ENCODE results near the gene SPIN3. TPM values are rescaled to one million over a fixed set of nuclear protein-coding genes. Genes with fewer than 3 reads are reported as not detected.
"Not testable (repeated sequence)": the region's sequence is repeated elsewhere in the genome, so short reads cannot be mapped to it uniquely, and the experiment has no call there.

Gene SPIN3
- 10 to 100 TPM in 2 of 3 donors, 1 to 10 TPM in 1; 8.7 to 11.0 (median 10.6) TPM for total RNA-seq
- long read RNA-seq, donor 1, full-length matches to known transcripts: 4 of 5 reads
- long read RNA-seq, donor 1, partial matches to known transcripts: 1 of 5 reads
- long read RNA-seq, donor 1, other reads (novel, unspliced or antisense): 0 of 5 reads
- long read RNA-seq, donor 2, full-length matches to known transcripts: 2 of 2 reads
- long read RNA-seq, donor 2, partial matches to known transcripts: 0 of 2 reads
- long read RNA-seq, donor 2, other reads (novel, unspliced or antisense): 0 of 2 reads

DNA sequence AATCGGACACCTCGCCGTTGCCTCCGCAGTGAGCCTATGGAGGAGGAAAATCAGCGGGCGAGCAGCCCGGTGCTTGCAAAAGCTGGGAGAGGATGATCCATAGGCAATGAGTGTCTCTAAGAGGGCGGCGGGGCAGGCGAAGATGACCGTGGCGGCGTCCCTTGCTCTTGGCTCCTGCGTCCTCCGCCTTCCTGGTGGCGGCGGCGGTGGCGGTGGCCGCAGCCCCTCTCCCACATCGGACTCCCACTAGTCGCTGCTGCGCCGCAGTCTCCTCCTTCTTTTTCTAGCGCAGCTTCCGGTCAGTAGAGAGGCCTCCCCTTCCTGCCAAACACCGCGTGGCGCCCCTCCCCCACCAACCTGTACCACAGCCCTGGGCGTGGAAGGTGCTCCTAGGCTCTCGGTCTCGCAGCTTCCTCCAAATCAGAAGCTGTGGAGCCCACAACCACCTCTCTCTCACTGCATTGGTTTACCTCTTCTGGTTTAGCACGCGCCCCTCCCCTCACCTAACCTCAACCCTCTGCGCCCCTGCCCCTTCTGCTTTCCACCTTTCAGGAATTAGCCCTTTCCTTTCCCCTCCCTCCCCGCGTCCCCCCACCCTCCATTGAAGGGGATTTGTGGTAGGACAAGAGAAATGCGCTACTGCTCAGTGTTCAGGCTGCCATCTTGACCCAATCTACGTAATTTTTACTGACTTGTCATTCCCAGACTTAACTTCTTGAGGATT, at the start of gene SPIN3:
TSS of gene SPIN3 (minus strand) at position 271 of the 724 bp plus-strand sequence. CDS start 594 bp downstream, outside the sequence.
- intact Hi-C loops (cut with DNase I, micrococcal nuclease): no loop called here
- Histone ChIP-seq H3K36me3 (ENCODE audit: low read depth) (no peaks in the 10 kb centered on the region), H3K4me3 (peak within 1 kb of the TSS; percentile 17), H3K4me1 (ENCODE audit: low read depth) (no peaks in the 10 kb centered on the region), H3K9me3 (no peaks in the 10 kb centered on the region)
- TF ChIP-seq, protein P1, sequence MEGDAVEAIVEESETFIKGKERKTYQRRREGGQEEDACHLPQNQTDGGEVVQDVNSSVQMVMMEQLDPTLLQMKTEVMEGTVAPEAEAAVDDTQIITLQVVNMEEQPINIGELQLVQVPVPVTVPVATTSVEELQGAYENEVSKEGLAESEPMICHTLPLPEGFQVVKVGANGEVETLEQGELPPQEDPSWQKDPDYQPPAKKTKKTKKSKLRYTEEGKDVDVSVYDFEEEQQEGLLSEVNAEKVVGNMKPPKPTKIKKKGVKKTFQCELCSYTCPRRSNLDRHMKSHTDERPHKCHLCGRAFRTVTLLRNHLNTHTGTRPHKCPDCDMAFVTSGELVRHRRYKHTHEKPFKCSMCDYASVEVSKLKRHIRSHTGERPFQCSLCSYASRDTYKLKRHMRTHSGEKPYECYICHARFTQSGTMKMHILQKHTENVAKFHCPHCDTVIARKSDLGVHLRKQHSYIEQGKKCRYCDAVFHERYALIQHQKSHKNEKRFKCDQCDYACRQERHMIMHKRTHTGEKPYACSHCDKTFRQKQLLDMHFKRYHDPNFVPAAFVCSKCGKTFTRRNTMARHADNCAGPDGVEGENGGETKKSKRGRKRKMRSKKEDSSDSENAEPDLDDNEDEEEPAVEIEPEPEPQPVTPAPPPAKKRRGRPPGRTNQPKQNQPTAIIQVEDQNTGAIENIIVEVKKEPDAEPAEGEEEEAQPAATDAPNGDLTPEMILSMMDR (IDR thresholded peaks at IDR 0.05): no peak
- DNase-seq (peak; percentile 88 to 90 (median 88)), ATAC-seq (peak; percentile 99)

DNA sequence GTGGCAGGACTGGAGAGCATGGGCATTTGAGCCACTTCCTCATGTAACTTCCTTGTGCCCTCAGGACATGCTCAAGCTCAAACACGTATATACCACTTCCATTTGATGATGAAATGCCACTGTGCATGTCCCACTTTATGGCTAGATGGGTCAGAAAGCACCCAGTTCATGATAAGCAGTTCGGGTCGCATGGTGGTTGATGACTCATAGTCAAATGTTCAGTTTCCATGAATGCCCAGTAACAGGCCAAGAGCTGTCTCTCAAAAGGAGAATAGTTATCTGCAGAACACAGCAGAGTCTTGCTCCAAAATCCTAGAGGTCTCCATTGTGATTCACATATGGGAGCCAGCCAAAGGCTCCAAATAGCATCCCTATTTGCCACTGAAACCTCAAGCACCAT, 48.9 kb upstream of the SPIN3 start:
- DNase-seq (no peak), ATAC-seq (no peak)
- intact Hi-C loops (cut with DNase I, micrococcal nuclease): no loop called here
- TF ChIP-seq, protein P1 (IDR thresholded peaks at IDR 0.05): no peak
- H3K36me3 ChIP-seq (ENCODE audit: low read depth): no peaks in the 10 kb centered on the region
- H3K4me1 ChIP-seq (ENCODE audit: low read depth): no peaks in the 10 kb centered on the region
- no peak overlapping the region for H3K4me3 ChIP-seq
- no peaks in the 10 kb centered on the region for H3K9me3 ChIP-seq

DNA sequence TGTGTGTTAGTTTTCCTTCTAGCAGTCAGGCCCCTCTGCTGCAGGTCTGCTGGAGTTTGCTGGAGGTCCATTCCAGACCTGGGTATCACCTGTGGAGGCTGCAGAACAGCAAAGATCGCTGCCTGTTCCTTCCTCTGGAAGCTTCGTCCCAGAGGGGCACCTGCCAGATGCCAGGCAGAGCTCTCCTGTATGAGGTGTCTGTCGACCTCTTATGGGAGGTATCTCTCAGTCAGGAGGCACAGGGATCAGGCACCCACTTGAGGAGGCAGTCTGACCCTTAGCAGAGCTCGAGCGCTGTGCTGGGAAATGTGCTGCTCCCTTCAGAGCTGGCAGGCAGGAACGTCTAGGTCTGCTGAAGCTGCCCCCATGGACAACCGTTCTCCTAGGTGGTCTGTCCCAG, 41.9 kb upstream of the SPIN3 start:
- H3K4me3 ChIP-seq; H3K4me1 ChIP-seq (ENCODE audit: low read depth); ATAC-seq; H3K9me3 ChIP-seq; intact Hi-C loops (cut with DNase I, micrococcal nuclease); H3K36me3 ChIP-seq (ENCODE audit: low read depth); DNase-seq: not testable (repeated sequence)

DNA sequence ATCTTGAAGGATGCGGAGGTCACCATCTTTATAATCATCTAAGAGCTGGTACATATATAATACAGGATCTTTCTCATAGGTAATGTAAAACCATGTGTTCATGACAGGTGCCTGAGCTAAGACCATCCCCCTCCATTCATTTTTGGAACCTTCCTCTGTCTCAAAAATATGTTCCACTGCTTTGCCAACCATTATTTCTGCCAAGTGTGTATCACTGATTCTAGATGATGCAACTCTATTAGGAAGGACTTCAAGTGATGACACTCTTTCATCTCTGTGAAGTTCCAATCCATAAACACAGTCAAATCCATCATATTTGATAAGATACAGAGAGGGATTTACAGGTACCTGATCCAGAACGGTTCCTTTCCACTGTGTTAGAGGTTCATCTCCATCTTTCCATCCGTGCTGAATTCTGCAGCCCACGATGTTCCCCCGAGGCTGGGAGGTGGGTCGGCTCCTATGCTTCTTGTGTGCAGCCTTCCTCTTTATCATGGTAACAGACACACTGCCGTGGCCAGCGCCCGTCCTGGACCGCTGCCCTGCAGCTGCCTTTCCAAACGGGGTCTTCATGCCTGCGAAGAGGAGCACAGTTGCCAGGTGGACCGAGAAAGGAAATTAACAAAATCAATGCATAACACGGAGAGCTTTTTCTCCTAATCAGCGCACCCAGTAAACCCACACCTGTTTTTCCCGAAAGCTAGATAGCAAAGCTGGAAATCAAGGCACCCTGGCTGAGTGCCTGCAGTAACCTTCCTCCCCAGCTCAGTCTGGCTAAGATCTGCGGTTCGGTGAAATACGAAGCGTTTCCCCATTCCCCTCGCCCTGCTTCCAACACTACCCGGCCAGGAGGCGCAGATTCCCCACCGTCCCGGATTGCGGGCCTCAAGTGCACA, 718 bp downstream of the SPIN3 start:
- Histone ChIP-seq H3K36me3 (ENCODE audit: low read depth) (no peaks in the 10 kb centered on the region), H3K9me3 (no peaks in the 10 kb centered on the region), H3K4me1 (ENCODE audit: low read depth) (no peaks in the 10 kb centered on the region), H3K4me3 (peak overlapping the region; percentile 17)
- intact Hi-C loops (cut with DNase I, micrococcal nuclease): no loop called here
- DNase-seq (peak in 1 of 3 donors; percentile 22), ATAC-seq (no peak)
- TF ChIP-seq, protein P1 (IDR thresholded peaks at IDR 0.05): no peak

DNA sequence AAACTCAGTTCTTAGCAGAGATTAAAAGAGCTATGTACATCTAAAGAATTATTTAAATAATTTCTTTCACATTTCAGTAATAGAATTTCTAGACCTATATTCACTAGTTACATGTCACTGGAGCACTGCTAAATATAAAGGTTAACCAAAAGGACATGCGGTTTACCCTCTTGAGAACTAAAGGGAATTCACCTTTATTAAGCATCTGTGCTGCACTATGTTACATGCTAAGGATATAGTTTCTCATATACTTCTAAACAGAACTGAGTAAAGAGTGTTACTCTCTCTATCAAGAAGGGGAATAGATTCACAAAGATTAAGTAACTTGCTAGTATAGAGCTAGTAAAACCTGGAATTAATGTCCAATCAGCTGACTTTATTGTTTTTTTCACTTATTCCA, 7.6 kb downstream of the SPIN3 start:
- Histone ChIP-seq H3K9me3 (no peaks in the 10 kb centered on the region), H3K4me3 (no peak overlapping the region), H3K36me3 (ENCODE audit: low read depth) (no peaks in the 10 kb centered on the region), H3K4me1 (ENCODE audit: low read depth) (no peaks in the 10 kb centered on the region)
- TF ChIP-seq, protein P1 (IDR thresholded peaks at IDR 0.05): no peak
- intact Hi-C loops (cut with DNase I, micrococcal nuclease): no loop called here
- ATAC-seq (no peak), DNase-seq (no peak)
